HL-60/S4 (cell line): ENCODE data around the gene F7.
"Not testable (repeated sequence)": the region's sequence is repeated elsewhere in the genome, so short reads cannot be mapped to it uniquely, and the experiment has no call there.

Experiments
- in situ Hi-C: fragments of 300-500 bp; cut with MboI; formaldehyde crosslinking; loops from 2 replicates; pipeline ENCODE4 v1.14.3; 2022; ENCODE audit warnings: low sequenced_read_pairs

Gene F7

DNA sequence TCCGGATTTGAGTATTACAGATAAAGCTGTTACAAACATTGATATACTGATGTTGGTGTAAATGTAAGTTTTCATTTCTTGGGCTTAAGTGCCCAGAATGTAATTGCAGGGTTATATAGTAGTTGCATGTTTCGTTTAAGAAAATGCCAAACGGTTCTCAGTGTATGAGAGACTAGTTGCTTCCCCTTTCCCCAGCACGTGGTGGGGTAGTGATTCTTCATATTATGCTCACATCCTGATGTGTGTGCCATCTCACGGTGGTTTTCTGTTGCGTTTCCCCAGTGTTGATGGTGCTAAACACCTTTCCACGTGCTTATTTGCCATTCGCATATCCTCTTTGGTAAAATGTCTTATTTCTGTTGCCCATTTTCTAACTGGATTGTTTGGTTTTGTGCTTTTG is 34.7 kb upstream of the F7 start:
- in situ Hi-C loops = no loop called here

DNA sequence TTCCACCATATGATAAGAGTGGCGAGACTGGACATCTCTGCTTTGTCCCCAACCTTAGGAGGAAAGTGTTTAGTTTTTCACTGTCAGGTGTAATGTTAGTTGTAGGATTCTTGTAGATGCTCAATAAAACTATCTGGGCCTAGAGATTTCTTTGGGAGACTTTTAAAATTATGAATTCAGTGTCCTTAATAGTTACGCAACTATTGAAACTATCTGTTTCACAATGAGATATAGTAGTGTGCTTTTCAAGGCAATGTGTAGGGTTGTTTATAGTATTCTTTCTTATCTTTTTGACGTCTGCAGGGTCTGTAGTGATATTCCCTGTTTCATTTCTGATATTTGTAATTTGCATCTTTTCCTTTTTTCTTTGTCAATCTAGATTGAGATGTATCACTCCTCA is 33.2 kb upstream of the F7 start:
- in situ Hi-C loops = no loop called here

DNA sequence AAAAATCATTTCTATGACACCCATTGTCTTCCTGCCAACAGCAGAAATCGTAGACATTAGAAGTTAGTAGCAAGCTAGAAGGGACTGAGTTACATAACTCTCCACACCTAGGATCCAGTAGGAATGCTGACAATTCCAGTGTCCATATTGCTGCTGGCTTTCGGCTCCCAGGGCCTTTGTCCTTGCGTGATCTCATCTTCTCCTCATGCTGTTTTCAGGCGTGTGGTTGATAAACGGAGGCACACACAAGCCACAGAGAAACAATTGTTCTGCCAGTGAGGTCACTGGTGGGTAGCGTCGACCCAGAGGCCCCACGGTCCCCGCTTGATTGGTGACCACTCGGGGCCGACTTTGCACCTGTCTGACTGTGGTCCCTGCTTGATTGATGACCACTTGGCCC is 31.6 kb upstream of the F7 start:
- in situ Hi-C loops = no loop called here

DNA sequence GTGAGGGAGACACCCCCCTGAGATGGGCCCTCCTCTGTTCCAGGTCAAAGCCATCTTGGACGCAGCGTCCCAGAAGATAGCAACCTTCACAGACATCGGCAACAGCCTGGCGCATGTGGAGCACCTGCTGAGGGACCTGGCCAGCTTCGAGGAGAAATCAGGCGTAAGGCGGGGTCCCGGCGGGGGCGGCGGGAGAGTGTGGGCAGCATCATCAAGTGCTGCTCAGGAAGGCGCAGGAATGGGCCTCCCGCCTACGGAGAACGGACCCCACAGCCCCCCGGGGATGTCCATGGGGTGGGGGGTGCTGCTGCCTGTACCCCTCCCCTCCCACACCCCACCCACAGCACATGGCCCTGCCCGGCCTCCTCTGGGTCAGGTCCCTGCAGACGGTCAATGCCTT is 31.2 kb upstream of the F7 start:
- in situ Hi-C loops = no loop called here

DNA sequence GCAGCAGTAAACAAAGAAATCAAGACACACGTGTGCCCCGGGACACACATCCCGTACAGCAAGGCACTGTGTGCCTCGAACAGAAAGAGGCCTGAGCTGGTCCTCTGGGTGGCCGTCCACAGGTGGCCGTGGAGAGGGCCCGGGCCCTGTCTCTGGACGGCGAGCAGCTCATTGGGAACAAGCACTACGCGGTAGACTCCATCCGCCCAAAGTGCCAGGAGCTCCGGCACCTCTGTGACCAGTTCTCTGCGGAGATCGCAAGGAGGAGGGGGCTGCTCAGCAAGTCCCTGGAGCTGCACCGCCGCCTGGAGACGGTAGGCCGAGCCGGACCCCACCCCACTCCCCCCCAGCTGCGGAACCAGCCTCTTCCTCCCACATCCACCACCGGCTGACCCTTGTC is 30.7 kb upstream of the F7 start:
- in situ Hi-C loops = no loop called here

DNA sequence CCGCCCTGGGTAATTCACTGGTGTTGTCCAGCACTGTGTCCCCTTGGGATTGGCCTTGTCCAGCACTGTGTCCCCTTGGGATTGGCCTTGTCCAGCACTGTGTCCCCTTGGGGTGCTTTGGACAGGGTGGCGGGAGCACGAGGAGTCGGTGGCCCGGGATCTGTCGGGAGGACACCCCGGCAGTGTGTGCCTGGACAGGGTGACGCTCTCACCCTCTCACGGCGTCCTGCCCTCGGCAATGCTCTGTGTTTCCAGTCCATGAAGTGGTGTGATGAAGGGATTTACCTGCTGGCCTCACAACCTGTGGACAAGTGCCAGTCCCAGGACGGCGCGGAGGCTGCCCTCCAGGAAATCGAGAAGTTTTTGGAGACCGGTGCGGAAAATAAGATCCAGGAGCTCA is 29.9 kb upstream of the F7 start:
- in situ Hi-C loops = no loop called here

DNA sequence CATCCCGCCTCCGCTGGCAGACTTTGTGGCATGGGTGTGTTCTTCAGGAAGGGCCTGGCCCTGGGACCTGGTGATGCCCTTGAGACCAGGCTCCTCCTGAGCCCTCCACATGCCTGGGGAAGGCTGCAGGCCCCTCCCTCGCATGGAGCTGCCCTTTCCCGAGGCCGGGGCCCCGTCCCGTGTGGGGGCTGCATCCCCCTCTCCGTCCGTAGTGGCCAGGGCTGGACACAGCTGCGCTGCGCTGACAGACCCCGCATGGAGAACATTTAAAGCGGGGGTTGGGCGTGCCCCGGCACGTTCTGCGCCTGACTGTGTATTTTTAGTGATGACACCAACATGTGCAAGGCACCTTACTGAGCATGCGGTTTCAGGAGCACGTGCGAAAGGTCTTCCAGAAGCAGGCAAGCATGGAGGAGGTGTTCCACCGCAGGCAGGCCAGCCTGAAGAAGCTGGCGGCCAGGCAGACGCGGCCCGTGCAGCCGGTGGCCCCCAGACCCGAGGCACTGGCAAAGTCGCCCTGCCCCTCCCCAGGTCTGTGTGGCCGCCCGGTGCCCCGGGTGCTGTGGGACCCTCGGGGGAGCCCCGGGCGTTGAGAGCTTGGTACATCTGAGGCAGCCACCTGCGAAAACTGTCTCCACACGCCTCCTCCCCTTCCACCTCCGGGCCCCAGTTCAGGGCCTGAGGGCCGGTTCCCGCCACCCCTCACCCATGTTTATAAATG is 28.8 kb upstream of the F7 start:
- in situ Hi-C loops = no loop called here

DNA sequence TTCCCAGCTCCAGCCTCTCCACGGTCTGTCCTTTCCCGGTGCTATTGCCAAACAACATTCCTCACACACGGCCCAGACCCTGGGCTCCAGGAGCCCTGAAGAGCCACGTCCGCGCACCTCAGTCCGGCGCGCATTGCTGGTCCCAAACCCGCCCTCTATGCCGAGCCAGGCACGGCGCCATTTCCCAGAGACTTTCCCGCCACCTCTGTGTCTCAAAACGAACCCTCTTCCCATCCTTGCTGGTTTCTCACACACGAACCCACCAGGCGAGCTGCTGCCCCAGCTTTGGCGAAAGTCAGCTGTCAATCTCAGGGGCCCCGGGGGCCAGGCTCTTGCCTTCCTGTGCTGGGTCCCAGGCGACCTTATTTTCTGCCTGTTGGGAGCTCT is 28.0 kb upstream of the F7 start:
- in situ Hi-C loops = no loop called here

DNA sequence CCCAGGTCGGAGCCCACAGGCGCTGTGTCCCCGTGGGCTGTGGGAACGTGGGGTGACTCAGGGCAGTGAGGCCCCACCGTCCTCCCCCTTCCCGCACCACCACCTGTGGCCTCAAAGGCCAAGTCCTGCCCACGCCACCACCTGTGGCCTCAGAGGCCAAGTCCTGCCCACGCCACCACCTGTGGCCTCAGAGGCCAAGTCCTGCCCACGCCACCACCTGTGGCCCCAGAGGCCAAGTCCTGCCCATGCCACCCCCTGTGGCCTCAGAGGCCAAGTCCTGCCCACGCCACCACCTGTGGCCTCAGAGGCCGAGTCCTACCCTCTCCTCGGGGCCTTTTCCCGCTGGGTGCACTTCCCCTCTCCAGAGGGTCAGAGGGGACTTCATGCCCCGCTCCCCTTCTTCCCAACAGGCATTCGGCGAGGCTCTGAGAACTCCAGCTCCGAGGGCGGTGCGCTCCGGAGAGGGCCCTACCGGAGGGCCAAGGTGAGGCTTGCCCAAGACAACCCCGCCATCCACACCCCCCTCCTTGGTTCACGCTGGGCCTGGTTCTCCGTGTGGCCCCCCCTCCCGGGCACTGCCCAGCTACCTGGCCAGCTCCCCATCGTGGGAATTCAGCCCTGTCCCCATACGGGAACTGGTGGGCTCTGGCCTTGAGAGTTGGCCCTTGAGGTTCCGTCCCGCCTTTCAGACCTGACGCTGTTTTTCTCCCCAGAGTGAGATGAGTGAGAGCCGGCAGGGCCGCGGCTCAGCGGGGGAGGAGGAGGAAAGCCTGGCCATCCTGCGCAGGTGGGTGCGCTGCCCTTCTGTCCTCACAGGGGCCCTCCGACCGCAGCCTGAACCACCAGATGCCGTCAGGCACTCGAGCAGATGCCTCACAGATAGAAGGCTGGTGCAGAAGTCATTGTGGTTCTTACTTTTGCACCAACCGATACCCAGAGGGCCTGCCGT is 27.4 kb upstream of the F7 start:
- in situ Hi-C loops = no loop called here

DNA sequence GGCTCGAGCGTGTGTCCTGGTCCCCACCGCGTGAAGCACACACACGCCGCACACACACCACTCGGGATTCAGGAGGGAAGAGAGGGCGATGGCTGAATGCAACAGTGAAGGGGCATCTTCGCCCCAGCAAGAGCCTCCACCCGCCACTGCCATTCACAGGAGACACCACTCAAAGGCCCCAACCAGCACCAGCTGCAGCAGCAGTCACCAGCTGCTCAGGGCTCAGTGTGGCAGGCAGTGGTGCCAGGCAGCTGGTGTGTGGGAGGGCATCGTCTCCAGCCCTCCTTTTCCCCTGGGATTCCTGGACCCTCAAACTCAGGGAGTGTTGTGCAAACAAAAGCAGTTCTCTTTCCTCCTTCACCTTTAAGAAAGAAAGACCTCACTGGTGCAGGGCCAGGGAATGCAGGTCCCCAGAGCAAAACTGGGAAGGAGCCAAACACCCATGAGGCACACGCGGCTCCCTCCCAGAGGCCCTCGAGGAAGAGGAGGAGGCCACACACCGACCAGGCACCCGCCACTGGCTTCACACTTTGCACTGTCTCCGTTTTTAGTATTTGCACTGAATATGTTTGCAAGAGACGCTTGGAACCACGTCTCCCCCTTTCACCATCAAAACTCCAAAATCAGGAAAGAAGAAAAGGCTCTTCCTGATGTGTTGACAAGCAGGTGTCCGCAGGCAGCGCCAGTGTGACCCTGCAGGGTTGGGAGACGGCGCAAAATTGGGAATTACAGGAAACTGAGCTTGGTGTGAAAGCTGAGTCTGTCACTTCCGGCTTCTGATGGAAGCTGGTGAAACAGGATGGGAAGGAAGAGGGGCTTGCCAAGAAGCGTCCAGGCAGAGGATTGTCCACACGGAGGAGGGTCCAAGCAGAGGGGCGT is 26.4 kb upstream of the F7 start:
- in situ Hi-C loops = no loop called here

DNA sequence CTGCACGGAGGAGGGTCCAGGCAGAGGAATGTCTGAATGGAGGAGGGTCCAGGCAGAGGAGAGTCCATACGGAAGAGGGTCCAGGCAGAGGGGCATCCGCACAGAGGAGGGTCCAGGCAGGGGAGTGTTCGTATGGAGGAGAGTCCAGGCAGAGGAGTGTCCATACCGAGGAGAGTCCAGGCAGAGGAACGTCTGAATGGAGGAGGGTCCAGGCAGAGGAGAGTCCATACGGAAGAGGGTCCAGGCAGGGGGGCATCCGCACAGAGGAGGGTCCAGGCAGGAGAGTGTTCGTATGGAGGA is 25.9 kb upstream of the F7 start:
- in situ Hi-C loops = not testable (repeated sequence)

DNA sequence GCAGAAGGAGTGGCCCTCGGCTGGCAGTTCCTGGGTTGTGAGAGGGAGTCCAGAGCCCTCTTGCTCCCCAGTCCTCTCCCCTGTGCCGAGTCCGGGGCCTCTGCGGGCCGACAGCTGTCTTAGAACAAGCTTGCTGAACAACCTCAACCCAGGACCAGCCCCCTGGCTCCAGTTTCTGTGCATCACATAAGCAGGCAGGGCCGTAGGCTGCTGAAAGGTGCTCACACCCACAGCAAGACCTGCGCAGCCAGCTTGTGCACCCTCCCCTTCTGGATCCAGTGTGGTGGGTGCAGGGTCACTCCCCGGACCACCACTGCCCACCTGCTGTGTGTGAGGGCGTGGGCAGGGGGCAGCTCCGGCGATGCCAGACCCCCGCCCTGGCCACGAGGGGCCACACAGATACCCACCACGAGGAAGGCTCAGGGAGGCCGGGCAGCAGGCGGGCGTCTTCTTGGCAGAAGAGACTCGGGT is 25.2 kb upstream of the F7 start:
- in situ Hi-C loops = no loop called here

DNA sequence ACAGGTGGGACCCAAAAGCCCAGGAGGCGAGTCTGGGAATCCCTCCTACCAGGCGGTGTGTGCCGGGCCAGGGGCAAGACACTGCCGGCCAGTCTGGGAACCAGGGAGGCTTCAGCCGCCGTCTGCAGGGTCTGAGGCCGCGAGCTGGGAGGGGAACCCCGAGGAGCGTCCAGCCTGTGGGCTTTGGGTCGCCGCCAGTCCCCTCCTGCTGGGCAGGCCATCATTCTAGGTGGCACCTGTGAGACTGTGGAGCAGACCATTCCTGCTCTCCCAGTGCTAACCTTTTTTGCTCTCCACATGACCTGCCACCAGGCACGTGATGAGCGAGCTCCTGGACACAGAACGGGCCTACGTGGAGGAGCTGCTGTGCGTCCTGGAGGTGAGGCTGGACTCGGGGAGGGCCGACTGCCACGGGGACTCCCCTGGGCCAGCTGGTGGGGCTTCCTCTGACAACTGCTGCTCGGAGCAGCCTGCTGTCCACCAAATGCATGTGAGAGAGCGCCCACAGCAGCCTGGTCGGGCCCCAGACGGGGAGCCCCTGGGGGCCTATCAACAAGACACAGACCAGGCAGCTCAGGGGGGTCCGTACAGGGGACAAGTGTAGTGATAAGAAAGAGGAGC is 24.6 kb upstream of the F7 start:
- in situ Hi-C loops = no loop called here

DNA sequence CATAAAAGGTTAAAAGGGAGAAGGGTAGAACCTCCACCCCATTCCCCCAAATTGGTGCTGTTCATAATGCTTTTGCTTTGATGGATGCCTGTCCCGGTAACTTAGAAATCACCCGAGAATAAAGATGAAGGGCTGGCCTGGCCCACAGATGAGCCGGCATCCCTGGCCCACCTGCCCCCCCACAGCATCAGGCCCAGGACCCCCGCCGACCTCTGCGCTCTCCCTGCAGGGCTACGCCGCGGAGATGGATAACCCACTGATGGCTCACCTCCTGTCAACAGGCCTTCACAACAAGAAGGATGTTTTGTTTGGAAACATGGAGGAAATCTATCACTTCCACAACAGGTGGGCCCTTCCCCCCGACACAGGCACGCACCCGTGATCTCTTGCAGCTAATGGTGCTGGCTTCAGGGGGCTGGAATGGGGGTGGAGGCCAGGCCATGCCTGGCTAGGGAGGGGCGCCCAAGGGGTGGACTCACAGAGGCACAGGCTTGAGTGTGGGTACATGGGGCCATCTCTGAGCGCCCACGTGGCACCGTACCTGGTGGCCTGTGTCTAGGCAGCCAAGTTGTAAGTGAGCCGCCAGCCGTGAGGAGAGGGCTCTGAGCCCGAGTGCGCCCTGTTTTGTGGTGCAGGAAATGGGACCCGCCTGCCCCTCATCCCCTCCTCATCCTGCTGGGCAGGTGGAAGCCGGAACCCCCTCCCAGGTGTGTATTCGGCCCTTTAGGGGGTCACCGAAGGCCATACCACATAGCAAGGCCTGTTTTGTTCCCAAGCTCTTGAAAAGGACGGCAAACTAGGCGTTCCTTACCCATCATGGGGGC is 23.2 kb upstream of the F7 start:
- in situ Hi-C loops = no loop called here

DNA sequence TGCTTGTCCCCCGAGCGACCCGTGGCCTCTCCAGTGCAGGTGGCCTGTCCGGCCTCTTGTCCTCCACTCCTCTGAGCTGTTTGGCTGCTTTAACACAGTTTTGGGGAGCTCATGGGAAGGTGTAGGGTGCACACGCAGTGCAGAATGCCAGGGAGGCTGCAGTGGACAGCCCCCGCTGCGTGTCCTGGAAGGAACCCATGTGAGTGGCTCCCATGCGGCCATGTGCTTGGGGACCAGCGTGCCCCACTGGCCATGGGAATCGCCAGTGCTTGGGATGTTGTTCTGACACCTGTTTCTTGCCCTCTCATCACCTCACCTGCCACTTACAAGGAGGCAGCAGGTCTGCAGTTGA is 22.6 kb upstream of the F7 start:
- in situ Hi-C loops = no loop called here

DNA sequence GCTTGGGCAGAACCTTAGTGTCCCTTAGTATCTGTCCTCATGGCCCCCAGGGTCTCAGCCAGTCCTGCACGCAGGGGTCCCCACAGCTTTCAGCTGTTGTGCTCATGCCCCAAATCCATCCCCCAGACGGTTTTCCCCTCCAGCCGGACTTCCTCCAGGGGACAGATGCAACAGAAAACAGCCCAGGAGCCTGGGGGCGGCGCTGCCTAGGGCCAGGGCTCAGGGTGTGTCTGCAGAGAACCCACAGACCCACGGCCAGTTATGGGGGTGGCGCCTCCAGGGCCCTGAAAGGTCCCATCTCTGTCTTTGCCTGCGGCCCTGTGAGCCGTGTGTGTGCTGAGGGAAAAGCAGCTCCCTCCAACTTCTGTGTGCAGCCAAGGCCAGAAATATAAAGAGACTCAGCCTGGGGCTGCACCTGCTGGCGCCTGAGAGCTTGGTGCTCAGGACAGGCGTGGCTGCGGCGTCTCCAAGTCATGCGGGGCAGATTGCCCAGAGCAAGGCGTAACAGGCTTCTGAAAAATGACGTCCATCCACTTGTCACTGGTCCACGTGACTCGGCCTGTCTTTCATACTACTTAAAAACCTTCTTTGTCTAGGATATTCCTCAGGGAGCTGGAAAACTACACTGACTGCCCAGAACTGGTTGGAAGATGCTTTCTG is 22.1 kb upstream of the F7 start:
- in situ Hi-C loops = no loop called here

DNA sequence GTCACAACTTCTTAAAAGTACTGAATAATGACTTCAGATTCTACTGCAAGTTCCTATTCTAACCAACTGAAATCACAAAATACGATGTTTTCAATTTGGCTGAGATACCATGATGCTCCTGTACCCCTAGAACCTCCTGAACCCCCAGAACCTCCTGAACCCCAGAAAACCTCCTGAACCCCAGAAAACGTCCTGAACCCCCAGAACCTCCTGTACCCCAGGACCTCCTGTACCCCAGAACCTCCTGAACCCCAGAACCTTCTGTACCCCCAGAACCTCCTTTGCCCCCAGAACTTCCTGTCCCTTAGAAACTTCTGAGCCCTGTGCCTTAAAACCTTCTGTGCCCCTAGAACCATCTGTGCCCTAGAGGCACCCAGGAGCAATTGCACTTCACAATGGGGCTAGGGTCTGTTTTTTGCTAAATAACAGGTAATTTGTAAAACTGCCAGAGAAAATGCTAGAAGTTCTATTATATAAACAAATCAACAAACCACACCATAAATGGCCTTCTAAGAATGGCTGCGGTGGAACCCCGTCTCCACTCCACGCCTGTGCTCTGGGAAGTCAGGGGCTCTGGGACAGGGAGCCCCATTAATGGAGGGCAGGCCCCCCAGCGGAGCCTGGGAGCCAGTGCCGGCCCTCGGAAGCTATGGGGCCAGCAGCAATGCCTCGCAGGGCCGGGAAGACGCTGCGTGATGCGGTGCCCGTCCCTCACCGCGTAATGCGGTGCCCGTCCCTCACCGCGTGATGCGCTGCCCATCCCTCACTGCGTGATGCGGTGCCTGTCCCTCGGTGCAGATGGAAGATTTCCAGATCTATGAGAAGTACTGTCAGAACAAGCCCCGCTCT is 21.3 kb upstream of the F7 start:
- in situ Hi-C loops = no loop called here

DNA sequence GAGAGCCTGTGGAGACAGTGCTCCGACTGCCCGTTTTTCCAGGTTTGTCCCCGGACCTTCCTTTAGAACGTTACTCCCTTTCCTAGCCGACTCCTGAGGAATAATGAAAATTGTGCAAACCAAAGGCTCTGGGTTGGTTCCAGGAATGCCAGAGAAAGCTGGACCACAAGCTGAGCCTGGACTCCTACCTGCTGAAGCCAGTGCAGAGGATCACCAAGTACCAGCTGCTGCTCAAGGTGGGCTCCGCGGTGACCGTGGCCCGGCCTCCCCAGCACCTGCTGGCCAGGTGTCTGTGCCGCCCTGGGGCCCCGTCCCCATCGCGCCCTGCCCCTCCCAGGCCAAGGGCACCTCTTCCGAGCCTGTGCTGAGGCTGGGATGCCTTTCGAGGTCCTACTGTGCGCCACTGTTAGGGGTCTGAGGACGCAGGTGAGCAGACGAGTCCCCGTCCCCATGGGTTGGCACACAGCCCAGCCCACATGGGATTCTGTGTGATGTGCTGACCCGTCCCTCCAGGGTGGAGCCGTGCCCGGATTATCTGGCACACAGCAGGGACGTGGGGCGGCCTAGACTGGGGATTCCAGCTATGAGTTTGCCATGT is 20.5 kb upstream of the F7 start:
- in situ Hi-C loops = no loop called here
